Kidney (tissue), 14 donors: ENCODE results near the gene RPTN. TPM values are rescaled to one million over a fixed set of nuclear protein-coding genes. Genes with fewer than 3 reads are reported as not detected.

ENCODE experiments used
- DNase-seq, 5 donors: peaks; one replicate each; pipeline ENCODE4 v3.0.0-alpha.2; 2013 to 2020
- FAIRE-seq: peaks from 2 replicates; lab custom pipeline; 2012; peaks lifted over from hg19 to GRCh38; lab: Jason Lieb, UNC
- H3K27ac ChIP-seq, 2 donors: one replicate each; pipeline ENCODE4 v1.7.0; 2013; ENCODE audit warnings: low read depth in 2 of 2, low read length in 2 of 2, inconsistent platforms in 1 of 2
- H3K27me3 ChIP-seq: one replicate; pipeline ENCODE4 v1.7.1; 2013; ENCODE audit warnings: low read length, inconsistent platforms; ENCODE audit not compliant: control insufficient read depth, insufficient read depth
- H3K36me3 ChIP-seq, 3 donors: one replicate each; pipeline versions ENCODE4 v1.7.0 to v1.7.1; 2013; ENCODE audit warnings: low read length in 3 of 3, control low read depth in 1 of 3, inconsistent platforms in 1 of 3; ENCODE audit not compliant: insufficient read depth in 3 of 3, control insufficient read depth in 2 of 3
- H3K4me1 ChIP-seq, 3 donors: one replicate each; pipeline versions ENCODE4 v1.7.0 to v1.7.1; 2013; ENCODE audit warnings: low read length in 3 of 3, inconsistent platforms in 1 of 3, low read depth in 1 of 3; ENCODE audit not compliant: control insufficient read depth in 2 of 3, insufficient read depth in 2 of 3
- H3K4me3 ChIP-seq, 3 donors: one replicate each; pipeline versions ENCODE4 v1.7.0 to v1.8.1; 2013; ENCODE audit warnings: low read length in 3 of 3, control low read depth in 1 of 3, inconsistent platforms in 1 of 3
- H3K9ac ChIP-seq, 3 donors: one replicate each; pipeline versions ENCODE4 v1.7.0 to v1.7.1; 2013; ENCODE audit warnings: low read length in 3 of 3, control low read depth in 1 of 3, inconsistent platforms in 1 of 3
- H3K9me3 ChIP-seq, 3 donors: one replicate each; pipeline versions ENCODE4 v1.7.0 to v1.7.1; 2013; ENCODE audit warnings: low read length in 3 of 3, control low read depth in 1 of 3, inconsistent platforms in 1 of 3; ENCODE audit not compliant: control insufficient read depth in 2 of 3, insufficient read depth in 1 of 3
- intact Hi-C: fragments of 100-400 bp; cut with DNase I; formaldehyde crosslinking; loops from one replicate; pipeline ENCODE4 v1.11.1; 2022
- polyA plus RNA-seq: library from polyadenylated mRNA; stranded (reverse); fragments of 350-450 nt; fragmentation: Illumina TruSeq; extraction: RNeasy Lipid Tissue Mini Kit (QIAGEN cat#74804); gene quantifications from one replicate; pipeline ENCODE4 v1.2.3, GENCODE V29; 2014; ENCODE audit warnings: low read depth, low replicate concordance; ENCODE audit not compliant: insufficient read depth
- total RNA-seq: library from RNA; stranded (reverse); fragmentation: NEBNext Ultra II Directional; extraction: Animal tissue kit (Norgen Biotek cat#: 25700); gene quantifications from one replicate; pipeline ENCODE4 v1.2.1, GENCODE V29; 2021
- TF ChIP-seq, protein P1 (sequence below): IDR thresholded peaks from 3 replicates; pipeline ENCODE4 v1.5.1; 2012; ENCODE audit warnings: mild to moderate bottlenecking, moderate library complexity, borderline replicate concordance; ENCODE audit not compliant: insufficient read depth; ENCODE audit errors: extremely low read depth
- donor health status: control.
- donor health status: control.
- donor health status: control.
- donor health status: control.
- donor health status: control.
- donor health status: DM: yes; HTN: yes; CAD: no.
- donor health status: Normal renal cell carcinoma (clear cell type).

Gene RPTN
- total and polyA plus RNA-seq, 2 donors from 2014 or later, result not detected

GRCh38 chr1:152125834-152126443 lies 33.1 kb downstream of the RPTN start:
- Histone ChIP-seq H3K4me3 (no peak overlapping the region), H3K4me1 (no peaks in the 10 kb centered on the region), H3K36me3 (no peaks in the 10 kb centered on the region), H3K9ac (no peak overlapping the region), H3K27ac (no peak overlapping the region), H3K9me3 (no peaks in the 10 kb centered on the region), H3K27me3 (peaks cover 2% of the 10 kb centered on the region)
- TF ChIP-seq, protein P1, sequence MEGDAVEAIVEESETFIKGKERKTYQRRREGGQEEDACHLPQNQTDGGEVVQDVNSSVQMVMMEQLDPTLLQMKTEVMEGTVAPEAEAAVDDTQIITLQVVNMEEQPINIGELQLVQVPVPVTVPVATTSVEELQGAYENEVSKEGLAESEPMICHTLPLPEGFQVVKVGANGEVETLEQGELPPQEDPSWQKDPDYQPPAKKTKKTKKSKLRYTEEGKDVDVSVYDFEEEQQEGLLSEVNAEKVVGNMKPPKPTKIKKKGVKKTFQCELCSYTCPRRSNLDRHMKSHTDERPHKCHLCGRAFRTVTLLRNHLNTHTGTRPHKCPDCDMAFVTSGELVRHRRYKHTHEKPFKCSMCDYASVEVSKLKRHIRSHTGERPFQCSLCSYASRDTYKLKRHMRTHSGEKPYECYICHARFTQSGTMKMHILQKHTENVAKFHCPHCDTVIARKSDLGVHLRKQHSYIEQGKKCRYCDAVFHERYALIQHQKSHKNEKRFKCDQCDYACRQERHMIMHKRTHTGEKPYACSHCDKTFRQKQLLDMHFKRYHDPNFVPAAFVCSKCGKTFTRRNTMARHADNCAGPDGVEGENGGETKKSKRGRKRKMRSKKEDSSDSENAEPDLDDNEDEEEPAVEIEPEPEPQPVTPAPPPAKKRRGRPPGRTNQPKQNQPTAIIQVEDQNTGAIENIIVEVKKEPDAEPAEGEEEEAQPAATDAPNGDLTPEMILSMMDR, result no peak
- intact Hi-C loops, result no loop called here
- no peak for FAIRE-seq
- DNase-seq, result no peak

GRCh38 chr1:152118915-152119314 lies 40.1 kb downstream of the RPTN start:
- Histone ChIP-seq H3K36me3 (no peaks in the 10 kb centered on the region), H3K9me3 (no peaks in the 10 kb centered on the region), H3K4me1 (no peaks in the 10 kb centered on the region), H3K27ac (no peak overlapping the region), H3K27me3 (peaks cover 22% of the 10 kb centered on the region), H3K4me3 (no peak overlapping the region), H3K9ac (no peak overlapping the region)
- DNase-seq (no peak), FAIRE-seq (no peak)
- TF ChIP-seq, protein P1, result no peak
- intact Hi-C loops, result no loop called here

DNA sequence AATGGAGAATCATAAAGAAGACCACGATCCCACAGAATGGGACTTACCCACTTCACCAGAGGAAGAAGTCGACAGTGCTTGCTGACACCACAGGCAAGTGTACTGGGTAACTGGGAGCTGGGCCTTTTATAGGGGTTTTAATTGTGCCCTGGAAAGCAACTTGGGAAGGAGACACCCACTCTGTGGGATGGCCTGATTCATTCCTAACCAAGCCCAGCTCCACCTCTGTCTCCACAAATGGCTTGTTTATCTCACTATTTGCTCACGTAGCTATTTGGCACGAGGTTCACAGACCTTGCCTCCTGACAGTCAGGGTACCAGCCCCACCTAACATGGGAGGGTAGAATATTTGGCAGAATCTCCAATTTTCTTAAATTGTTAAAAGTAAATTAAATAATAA lies 43.7 kb downstream of the RPTN start, which contains the start of gene TCHH:
Gene TCHH, minus strand, starts transcription at position 101 of the 400 bp plus-strand sequence. CDS start 1,364 bp downstream, outside the sequence.
- Histone ChIP-seq H3K9me3 (no peaks in the 10 kb centered on the region), H3K27ac (no peak within 1 kb of the TSS), H3K27me3 (peaks cover 37% of the 10 kb centered on the region), H3K4me1 (peaks cover 0 to 6% (median 0%) of the 10 kb centered on the region in 3 donors), H3K36me3 (no peaks in the 10 kb centered on the region), H3K9ac (no peak within 1 kb of the TSS), H3K4me3 (no peak within 1 kb of the TSS)
- DNase-seq (no peak), FAIRE-seq (no peak)
- intact Hi-C loops, result no loop called here
- TF ChIP-seq, protein P1, result no peak
